ENCODE data around the gene PTCRA. TPM values are rescaled to one million over a fixed set of nuclear protein-coding genes. Genes with fewer than 3 reads are reported as not detected.

Gene PTCRA
- total RNA-seq, 4 donors from 2014 or later: not detected

DNA sequence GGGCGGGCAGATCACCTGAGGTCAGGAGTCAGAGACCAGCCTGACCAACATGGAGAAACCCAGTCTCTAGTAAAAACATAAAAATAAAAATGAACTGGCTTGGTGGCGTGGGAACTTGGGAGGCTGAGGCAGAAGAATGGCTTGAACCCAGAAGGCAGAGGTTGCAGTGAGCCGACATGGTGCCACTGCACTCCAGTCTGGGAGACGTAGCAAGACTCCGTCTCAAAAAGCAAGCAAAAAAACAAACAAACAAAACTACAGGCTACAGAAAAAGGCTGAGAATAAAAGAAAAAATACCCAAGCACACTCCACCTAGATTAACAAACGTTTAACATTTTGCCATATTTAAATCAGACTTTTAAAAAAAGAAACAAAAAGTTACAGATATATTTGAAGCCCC, 5.9 kb downstream of the PTCRA start:
- WGBS, 2 donors: 58 to 72% methylated on average over 6 of the region's 6 CpGs
- Histone ChIP-seq H3K4me1 (peaks cover 0 to 6% (median 0%) of the 10 kb centered on the region in 3 donors), H3K36me3 (no peaks in the 10 kb centered on the region), H3K9me3 (no peaks in the 10 kb centered on the region), H3K4me3 (no peak overlapping the region), H3K27ac (no peak overlapping the region), H3K27me3 (peaks cover 0 to 19% (median 0%) of the 10 kb centered on the region in 4 donors)
- TF ChIP-seq, protein P1, sequence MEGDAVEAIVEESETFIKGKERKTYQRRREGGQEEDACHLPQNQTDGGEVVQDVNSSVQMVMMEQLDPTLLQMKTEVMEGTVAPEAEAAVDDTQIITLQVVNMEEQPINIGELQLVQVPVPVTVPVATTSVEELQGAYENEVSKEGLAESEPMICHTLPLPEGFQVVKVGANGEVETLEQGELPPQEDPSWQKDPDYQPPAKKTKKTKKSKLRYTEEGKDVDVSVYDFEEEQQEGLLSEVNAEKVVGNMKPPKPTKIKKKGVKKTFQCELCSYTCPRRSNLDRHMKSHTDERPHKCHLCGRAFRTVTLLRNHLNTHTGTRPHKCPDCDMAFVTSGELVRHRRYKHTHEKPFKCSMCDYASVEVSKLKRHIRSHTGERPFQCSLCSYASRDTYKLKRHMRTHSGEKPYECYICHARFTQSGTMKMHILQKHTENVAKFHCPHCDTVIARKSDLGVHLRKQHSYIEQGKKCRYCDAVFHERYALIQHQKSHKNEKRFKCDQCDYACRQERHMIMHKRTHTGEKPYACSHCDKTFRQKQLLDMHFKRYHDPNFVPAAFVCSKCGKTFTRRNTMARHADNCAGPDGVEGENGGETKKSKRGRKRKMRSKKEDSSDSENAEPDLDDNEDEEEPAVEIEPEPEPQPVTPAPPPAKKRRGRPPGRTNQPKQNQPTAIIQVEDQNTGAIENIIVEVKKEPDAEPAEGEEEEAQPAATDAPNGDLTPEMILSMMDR (IDR thresholded peaks at IDR 0.05): no peak
- no peak for TF ChIP-seq POLR2A (IDR thresholded peaks at IDR 0.05)
- intact Hi-C loops (cut with DNase I): no loop called here
- no peak for DNase-seq

DNA sequence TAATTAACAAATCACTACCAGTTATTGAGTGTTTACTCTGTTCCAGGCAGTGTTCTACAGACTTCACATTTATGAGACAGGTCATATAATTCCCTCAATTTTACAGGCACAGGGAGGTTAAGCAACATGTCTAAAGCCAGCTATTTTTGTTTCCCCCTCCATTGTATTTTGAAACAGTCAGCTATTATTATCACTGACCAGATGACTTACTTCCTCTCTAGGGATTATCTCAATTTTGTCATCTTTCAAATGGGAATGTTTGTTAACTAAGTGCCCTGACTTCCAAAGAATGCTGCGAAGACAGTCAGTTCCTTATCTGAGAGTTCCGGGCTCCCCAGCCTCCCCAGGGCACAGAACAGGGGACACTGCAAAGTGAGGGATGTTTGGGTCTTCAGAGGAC, 7.8 kb downstream of the PTCRA start:
- WGBS, 2 donors: 33 to 100% methylated on average over 1 to 2 of the region's 2 CpGs
- Histone ChIP-seq H3K4me3 (no peak overlapping the region), H3K4me1 (peaks cover 0 to 15% (median 5%) of the 10 kb centered on the region in 3 donors), H3K36me3 (no peaks in the 10 kb centered on the region), H3K27me3 (peaks cover 0 to 19% (median 0%) of the 10 kb centered on the region in 4 donors), H3K9me3 (no peaks in the 10 kb centered on the region), H3K27ac (no peak overlapping the region)
- TF ChIP-seq, protein P1 (IDR thresholded peaks at IDR 0.05): no peak
- no peak for TF ChIP-seq POLR2A (IDR thresholded peaks at IDR 0.05)
- intact Hi-C loops (cut with DNase I): no loop called here
- no peak for DNase-seq

DNA sequence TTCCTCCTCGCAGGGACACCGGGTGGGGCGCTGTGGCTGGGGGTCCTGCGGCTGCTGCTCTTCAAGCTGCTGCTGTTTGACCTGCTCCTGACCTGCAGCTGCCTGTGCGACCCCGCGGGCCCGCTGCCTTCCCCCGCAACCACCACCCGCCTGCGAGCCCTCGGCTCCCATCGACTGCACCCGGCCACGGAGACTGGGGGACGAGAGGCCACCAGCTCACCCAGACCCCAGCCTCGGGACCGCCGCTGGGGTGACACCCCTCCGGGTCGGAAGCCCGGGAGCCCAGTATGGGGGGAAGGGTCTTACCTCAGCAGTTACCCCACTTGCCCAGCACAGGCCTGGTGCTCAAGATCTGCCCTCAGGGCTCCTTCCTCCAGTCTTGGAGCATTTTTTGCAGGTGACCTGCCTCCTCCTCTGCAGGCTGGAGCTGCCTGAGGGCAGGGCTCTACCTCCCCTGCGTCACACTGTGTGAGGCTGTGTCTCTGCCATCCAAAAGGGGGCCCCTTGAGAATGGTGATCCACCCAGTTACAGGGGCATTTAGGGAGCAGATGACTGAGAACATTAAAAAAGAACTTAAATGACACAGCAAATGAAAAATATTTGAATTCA, 9.5 kb downstream of the PTCRA start:
- Histone ChIP-seq H3K27me3 (peaks cover 0 to 19% (median 0%) of the 10 kb centered on the region in 4 donors), H3K27ac (no peak overlapping the region), H3K9me3 (no peaks in the 10 kb centered on the region), H3K4me1 (peaks cover 5 to 20% (median 8%) of the 10 kb centered on the region in 3 donors), H3K36me3 (no peaks in the 10 kb centered on the region), H3K4me3 (no peak overlapping the region)
- DNase-seq: no peak
- intact Hi-C loops (cut with DNase I): no loop called here
- WGBS, 2 donors: 46 to 60% methylated on average over 2 to 9 of the region's 23 CpGs
- TF ChIP-seq, protein P1 (IDR thresholded peaks at IDR 0.05): no peak
- TF ChIP-seq POLR2A (IDR thresholded peaks at IDR 0.05): no peak

DNA sequence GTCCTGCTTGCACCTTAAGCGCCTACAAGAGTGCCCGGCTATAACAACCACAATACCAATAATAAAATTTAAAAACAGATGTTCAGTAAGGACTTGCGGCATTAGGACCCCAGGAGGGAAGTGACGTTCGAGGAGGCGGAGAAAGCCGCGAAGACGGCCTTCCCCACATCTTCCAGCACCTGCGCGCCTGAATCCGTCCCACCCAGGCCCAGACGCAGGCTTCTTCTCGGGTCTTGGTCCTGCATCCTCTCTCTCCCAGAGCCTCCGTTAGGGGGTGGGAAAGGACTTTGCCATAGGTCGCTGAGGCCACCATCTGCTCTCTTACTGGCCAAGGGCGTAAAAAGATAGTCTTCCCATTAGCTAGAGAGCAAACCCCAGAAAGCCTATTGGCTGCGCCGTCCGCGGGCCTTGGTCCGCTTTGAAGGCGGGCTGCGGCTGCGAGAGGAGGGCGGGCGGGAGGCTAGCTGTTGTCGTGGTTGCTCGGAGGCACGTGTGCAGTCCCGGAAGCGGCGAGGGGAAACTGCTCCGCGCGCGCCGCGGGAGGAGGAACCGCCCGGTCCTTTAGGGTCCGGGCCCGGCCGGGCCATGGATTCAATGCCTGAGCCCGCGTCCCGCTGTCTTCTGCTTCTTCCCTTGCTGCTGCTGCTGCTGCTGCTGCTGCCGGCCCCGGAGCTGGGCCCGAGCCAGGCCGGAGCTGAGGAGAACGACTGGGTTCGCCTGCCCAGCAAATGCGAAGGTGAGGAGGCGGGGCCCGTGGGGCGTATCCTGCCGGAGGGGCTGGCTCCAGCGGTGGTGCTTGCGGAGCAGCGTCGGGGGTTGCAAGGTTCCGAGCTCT, 13.3 kb downstream of the PTCRA start, which contains the start of gene CNPY3:
CNPY3 (plus strand) TSS at position 495 of the 835 bp plus-strand sequence; CDS start at position 586, 91 bp downstream.
- Histone ChIP-seq H3K36me3 (peaks cover 0 to 8% (median 0%) of the 10 kb centered on the region in 3 donors), H3K27me3 (peaks cover 0 to 13% (median 0%) of the 10 kb centered on the region in 4 donors), H3K9me3 (no peaks in the 10 kb centered on the region), H3K4me1 (peaks cover 8 to 58% (median 32%) of the 10 kb centered on the region in 3 donors), H3K4me3 (peak within 1 kb of the TSS; percentile 59 to 91 (median 74)), H3K27ac (peak within 1 kb of the TSS; percentile 88 to 94 (median 92))
- DNase-seq: peak; percentile 79
- TF ChIP-seq, protein P1 (IDR thresholded peaks at IDR 0.05): peak in 1 of 6 experiments; percentile 11
- TF ChIP-seq POLR2A (IDR thresholded peaks at IDR 0.05): peak in 2 of 4 donors; percentile 59 to 71
- intact Hi-C loops (cut with DNase I): no loop called here
- WGBS, 2 donors: 0 to 1% methylated on average over 13 to 16 of the region's 63 CpGs

All from esophagus squamous epithelium (tissue), 5 donors.